GM21515 (cell line): ENCODE results near the gene GALP.
"Not testable (repeated sequence)": the region's sequence is repeated elsewhere in the genome, so short reads cannot be mapped to it uniquely, and the experiment has no call there.

Experiments
- ATAC-seq: cut with Tn5 transposase; IDR thresholded peaks from one replicate; pipeline ENCODE4 v1.9.1; 2021; ENCODE audit not compliant: unreplicated experiment

Gene GALP

DNA sequence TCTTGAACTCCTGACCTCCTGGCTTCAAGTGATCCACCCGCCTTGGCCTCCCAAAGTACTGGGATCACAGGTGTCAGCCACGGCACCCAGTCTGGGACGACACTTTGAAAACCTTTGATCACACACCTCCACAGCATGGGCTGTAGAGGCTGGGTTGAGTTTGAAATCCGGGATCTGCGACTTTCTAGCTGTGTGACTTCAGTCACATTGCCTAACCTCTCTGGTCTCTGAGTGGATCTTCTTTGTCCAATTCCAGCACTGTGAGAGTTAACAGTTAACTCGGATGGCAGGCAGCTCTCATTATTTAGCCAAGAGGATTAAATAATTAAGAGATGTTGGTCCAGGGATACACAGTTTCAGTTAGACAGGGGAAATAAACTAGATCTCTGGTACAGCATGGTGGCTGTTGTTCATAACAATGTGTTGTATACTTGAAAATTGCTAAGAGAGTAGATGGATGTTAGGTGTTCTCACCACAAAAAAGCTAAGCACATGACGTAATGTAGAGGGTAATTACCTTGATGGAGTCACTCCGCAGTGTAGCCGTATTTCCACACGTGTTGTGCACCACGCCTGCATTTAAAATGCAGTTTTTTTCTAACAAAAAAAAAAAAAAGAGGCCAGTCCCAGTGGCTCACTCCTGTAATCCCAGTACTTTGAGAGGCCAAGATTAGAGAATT is 1.9 kb downstream of the GALP start:
- no peak for ATAC-seq

DNA sequence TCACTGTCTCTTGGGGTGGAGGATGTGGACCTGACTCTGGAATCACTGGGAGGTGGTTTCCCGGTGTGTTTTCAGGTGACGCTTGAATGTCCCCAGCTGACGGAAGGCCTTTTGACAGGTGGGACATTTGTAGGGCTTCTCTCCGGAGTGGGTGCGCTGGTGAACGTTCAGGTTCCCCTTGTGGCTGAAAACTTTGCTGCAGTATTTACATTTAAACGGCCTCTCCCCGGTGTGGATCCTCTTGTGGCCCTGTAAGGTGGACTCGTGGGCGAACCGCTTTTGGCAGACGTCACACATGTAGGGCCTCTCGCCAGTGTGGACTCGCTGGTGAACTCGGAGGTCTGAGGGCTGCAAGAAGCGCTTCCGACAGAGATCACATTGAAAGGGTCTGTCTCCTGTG is 14.0 kb downstream of the GALP start:
- ATAC-seq: no peak

GRCh38 chr19:56191115-56191514 is 15.3 kb downstream of the GALP start:
- no peak for ATAC-seq

GRCh38 chr19:56191711-56192110 is 15.9 kb downstream of the GALP start:
- ATAC-seq: no peak

DNA sequence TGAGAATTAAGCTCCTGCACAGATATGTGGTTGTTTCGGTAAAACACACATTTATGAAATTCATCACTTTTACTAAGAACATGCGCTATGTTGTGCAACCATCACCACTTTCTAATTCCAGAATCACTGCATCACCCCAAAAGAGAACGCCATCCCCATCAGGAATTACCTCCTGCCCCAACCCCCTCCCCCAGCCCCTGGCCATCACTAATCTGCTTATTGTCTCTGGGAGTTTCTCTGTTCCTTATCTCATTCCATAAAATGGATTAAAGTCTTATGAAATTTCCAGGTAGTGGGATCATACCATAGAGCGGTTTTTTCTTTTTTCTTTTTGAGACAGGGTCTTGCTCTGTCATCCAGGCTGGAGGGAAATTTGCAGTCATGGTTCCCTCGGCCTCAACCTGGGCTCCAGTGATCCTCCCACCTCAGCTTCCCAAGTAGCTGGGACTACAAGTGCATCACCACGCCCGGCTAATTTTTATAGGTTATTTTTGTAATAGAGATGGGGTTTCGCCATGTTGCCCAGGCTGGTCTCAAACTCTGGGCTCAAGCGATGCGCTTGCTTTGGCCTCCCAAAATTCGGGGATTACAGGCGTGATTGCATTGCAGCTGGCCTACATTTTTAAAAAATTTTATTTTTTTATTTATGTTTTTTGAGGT is 18.3 kb downstream of the GALP start:
- ATAC-seq: no peak

DNA sequence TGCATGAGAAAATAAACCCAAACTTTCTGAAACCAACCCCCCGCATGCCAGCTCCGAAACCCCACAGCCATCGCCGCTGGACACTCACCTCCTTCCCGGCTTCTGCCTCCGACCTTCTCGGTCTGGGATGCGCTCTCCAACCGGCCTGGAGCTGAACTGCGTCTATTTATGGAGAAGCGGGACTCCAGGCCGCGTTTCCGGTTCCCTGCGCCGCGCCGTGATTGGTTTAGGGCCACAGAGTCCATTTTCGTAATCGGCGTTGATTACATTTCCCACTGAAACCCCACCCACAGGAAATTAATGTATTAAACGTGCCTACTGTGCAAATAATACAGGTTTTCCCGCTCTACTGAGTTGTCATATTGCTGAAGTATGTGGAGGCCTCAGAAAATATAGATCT is 21.8 kb downstream of the GALP start, which contains the start of gene ZSCAN5B:
Gene ZSCAN5B (minus strand): TSS at position 138 of the 400 bp plus-strand sequence. CDS start 4,731 bp downstream, outside the sequence.
- not testable (repeated sequence) for ATAC-seq

GRCh38 chr19:56199687-56200086 is 23.9 kb downstream of the GALP start:
- ATAC-seq: no peak

- ATAC-seq: no peak
These were observed 26.2 kb downstream of the GALP start, which contains the start of gene ZSCAN5C for GRCh38 chr19:56201973-56202372. ZSCAN5C (plus strand) TSS chr19:56202273; CDS start chr19:56205914, 3,641 bp downstream.

DNA sequence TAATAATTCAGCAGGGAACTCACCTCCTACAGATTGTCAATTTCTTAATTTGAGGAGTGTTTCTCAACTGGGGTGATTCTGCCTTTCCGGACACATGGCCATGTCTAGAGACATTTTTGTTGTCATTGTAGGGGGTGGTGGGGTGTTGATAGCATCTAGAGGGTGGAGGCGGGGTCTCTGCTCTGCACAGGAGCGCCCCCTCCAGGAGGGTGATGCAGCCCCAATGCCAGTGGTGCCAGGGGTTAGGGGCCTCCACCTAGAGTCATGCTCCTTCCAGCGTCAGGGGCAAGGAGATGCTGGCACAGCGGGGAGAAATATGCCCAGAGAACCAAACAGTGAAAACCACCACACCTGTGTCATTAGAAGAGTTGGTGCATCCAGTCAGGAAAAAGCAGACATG is 31.8 kb downstream of the GALP start:
- ATAC-seq: not testable (repeated sequence)

- no peak for ATAC-seq
These were observed 33.3 kb downstream of the GALP start for GRCh38 chr19:56209091-56209490.

DNA sequence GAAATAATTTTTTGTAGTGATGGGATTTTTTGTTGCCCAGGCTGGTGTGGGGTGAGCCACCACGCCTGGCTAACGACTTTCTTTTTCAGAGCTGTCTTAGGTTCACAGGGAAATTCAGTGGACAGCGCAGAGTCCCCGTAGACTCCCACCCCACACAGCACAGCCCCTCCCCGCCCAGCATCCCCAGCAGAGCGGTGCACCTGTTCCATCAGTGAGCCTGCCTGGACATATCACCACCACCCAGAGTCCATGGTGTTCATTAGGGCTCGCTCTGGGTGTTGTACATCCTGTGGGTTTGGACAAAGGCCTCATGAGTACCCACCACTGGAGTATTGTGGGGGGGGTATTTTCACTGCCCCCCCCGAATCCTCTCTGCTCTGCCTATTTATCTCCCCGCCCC is 34.2 kb downstream of the GALP start:
- not testable (repeated sequence) for ATAC-seq

GRCh38 chr19:56211718-56212117 is 35.9 kb downstream of the GALP start:
- no peak for ATAC-seq

DNA sequence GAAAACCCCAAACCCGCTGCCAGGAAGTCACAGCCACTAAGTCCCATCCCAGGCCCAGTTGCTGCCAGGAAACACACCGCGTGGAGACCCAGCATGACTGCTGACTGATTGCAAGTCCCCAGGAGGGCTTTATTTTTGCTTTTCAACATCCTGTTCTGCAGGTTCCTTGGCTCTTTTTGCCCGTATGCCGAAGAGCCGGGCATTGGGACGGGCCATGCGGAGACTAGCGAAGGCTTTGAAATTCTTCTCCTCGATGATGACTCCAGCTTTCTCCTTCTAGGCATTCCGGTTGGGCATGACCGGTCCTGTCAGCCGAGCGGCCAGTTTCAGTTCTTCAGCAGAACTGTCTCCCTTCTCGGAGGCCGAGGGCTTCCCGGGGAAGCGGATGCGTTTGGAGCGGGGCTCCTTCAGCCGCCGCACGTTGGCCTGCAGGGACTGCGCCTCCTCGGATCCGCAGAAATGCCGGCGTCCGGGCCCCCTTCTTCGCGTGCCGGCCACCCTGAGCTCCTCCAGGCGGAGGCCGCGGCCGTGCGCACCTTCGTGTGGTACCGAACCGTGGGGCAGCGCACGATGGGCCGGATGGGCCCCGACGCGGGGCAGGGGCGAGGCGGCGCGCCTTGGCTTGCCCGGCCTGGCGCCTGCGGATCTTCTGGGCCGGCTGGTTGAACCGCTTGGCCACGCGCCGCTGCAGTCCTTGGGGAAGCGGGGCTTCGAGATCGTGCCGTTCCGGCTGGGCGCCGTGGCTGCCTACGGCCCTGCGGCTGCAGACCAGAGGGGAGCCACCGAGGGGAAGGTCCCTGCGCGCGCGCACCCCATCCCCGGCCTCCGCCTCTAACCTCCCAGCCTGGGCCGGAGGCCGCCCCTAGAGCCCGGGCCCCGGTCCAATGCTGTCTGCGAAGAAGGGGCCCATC is 41.5 kb downstream of the GALP start:
- ATAC-seq: no peak

DNA sequence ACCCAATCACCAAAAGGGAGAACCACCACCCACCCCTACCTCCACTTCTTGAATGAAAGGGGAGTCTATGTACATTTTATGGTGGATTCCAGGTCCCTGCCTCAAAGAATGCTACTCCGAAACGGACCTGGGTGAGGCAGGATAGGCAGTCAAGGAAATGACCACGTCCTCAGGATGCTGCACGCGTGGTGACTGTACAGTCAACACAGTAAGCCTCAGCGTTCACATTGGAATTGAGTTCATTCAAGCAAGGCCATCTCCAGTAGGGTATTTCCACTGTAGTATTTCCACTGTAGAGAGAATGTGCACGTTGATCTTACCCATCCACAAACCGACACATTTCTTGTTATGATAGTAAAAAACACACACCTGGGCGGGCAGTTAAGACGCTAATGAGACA is 43.2 kb downstream of the GALP start:
- ATAC-seq: no peak

GRCh38 chr19:56221442-56221841 is 45.6 kb downstream of the GALP start:
- ATAC-seq: not testable (repeated sequence)

DNA sequence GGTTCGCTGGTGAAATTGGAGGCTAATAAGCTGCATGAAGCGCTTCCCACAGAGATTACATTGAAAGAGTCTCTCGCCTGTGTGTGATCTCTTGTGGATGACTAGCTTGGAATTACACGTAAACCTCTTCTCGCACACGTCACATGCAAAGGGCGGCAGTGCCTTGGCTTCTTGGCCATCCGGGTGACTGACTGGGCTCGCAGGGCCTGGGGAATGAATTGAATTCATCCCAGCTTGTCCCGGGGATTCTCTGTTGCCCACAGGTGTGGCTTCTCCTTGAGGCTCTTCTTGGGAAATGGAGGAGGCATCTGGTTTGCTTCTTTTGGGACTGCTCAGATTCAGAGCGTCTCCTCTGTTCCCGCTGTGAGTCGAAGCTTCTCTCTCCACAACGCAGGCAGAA is 46.0 kb downstream of the GALP start:
- ATAC-seq: no peak

DNA sequence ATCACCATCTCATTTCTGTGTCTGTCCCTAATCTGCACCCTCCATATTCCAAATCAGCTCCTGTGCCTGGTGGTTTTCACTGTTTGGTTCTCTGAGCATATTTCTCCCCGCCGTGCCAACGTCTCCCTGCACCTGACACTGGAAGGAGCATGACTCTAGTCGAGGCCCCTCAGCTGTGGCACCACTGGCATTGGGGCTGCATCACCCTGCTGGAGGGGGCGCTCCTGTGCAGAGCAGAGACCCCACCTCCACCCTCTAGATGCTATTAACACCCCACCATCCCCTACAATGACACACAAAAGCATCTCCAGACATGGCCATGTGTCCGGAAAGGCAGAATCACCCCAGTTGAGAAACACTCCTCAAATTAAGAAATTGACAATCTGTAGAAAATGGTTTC is 47.1 kb downstream of the GALP start:
- ATAC-seq: no peak

DNA sequence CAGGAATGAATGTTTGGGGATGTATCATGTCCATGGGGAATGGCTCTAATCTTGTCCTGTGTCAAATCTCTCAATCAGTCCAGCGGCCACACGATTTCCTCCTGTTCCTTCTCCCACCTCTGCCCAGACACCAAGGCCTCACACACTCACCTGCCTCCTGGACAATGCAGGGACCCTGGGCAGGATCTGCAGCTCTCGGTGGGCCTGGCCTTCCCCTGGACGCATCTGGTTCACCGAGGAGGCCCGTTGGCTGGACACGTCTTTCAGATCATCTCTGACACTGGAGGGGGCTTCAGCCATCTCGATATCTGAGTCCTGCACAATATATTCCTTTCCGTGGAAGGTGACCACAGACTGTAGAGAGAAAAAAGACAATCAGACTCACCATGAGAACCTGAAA is 47.7 kb downstream of the GALP start:
- ATAC-seq: no peak
